BLaER1 treated with 17β-estradiol and CSF1 and Interleukin-3, amounts not matched to agents 10 nM and 100 nM (cell line): ENCODE results near the gene GNRHR.
A peak's percentile ranks its signal among the peaks of the same experiment; 100 is the strongest.

Experiments
- H3K27ac ChIP-seq, 11 experiments: shearing (Covaris generic); formaldehyde crosslinking; 2 replicates each; pipeline ENCODE4 v1.8.1; 2022
- H3K27me3 ChIP-seq, 11 experiments: shearing (Covaris generic); formaldehyde crosslinking; 2 replicates each; pipeline ENCODE4 v1.8.1; 2022
- H3K36me3 ChIP-seq, 11 experiments: shearing (Covaris generic); formaldehyde crosslinking; 2 replicates each; pipeline ENCODE4 v1.8.1; 2022
- H3K4me1 ChIP-seq, 10 experiments: shearing (Covaris generic); formaldehyde crosslinking; 2 replicates each; pipeline ENCODE4 v1.8.1; 2022
- H3K4me2 ChIP-seq, 11 experiments: shearing (Covaris generic); formaldehyde crosslinking; 2 replicates each; pipeline ENCODE4 v1.8.1; 2022
- H3K4me3 ChIP-seq, 10 experiments: shearing (Covaris generic); formaldehyde crosslinking; 2 replicates each; pipeline ENCODE4 v1.8.1; 2022
- H3K9ac ChIP-seq, 11 experiments: shearing (Covaris generic); formaldehyde crosslinking; 2 replicates each; pipeline ENCODE4 v1.8.1; 2022
- H3K9me3 ChIP-seq, 11 experiments: shearing (Covaris generic); formaldehyde crosslinking; replicated peaks in 1 of 11; 2 replicates each; pipeline ENCODE4 v1.8.1; 2022
- H4K20me1 ChIP-seq, 11 experiments: shearing (Covaris generic); formaldehyde crosslinking; 2 replicates each; pipeline ENCODE4 v1.8.1; 2022
- Cebpa-rat ChIP-seq, 11 experiments: shearing (Covaris generic); IDR thresholded peaks; 2 replicates each; pipeline ENCODE4 v1.8.1; 2022

GNRHR gene

GRCh38 chr4:67700738-67701516 is 53.3 kb downstream of the GNRHR start, which contains the start of gene UBA6:
Gene UBA6, minus strand, starts transcription at chr4:67701155. Its CDS starts 36 bp downstream, at chr4:67701119.
- H4K20me1 ChIP-seq = peaks cover 0 to 29% (median 8%) of the 10 kb centered on the region in 11 experiments; a peak in 12 of 22 replicates
- peaks cover 0 to 18% (median 9%) of the 10 kb centered on the region in 11 experiments; a peak in 17 of 22 replicates for H3K9me3 ChIP-seq
- H3K27ac ChIP-seq = peak within 1 kb of the TSS; percentile 79 to 97 (median 87)
- no peak for TF ChIP-seq Cebpa-rat (IDR thresholded peaks at IDR 0.05)
- H3K4me2 ChIP-seq = peak within 1 kb of the TSS; percentile 77 to 96 (median 87)
- H3K4me1 ChIP-seq = peaks cover 12 to 77% (median 35%) of the 10 kb centered on the region in 10 experiments
- peaks cover 6 to 35% (median 24%) of the 10 kb centered on the region in 11 experiments; a peak in 16 of 22 replicates for H3K36me3 ChIP-seq
- peak within 1 kb of the TSS; percentile 85 to 98 (median 89) for H3K9ac ChIP-seq
- peak within 1 kb of the TSS; percentile 73 to 99 (median 89) for H3K4me3 ChIP-seq
- no peaks in the 10 kb centered on the region for H3K27me3 ChIP-seq

- Histone ChIP-seq H4K20me1 (peaks cover 0 to 30% (median 8%) of the 10 kb centered on the region in 11 experiments; a peak in 12 of 22 replicates), H3K4me3 (peak overlapping the region; percentile 73 to 99 (median 89)), H3K4me2 (peak overlapping the region; percentile 75 to 96 (median 87)), H3K4me1 (peaks cover 12 to 71% (median 35%) of the 10 kb centered on the region in 10 experiments), H3K9me3 (peaks cover 0 to 11% (median 2%) of the 10 kb centered on the region in 11 experiments; a peak in 5 of 22 replicates), H3K9ac (peak overlapping the region; percentile 85 to 98 (median 89)), H3K27ac (peak overlapping the region; percentile 79 to 97 (median 87)), H3K36me3 (peaks cover 7 to 42% (median 27%) of the 10 kb centered on the region in 11 experiments; a peak in 17 of 22 replicates), H3K27me3 (no peaks in the 10 kb centered on the region)
- no peak for TF ChIP-seq Cebpa-rat (IDR thresholded peaks at IDR 0.05)
Measured at GRCh38 chr4:67700116-67700737, 54.0 kb downstream of the GNRHR start.

GRCh38 chr4:67699603-67700002 is 54.6 kb downstream of the GNRHR start:
- Histone ChIP-seq H3K4me1 (peaks cover 12 to 65% (median 35%) of the 10 kb centered on the region in 10 experiments), H3K4me3 (peak overlapping the region; percentile 73 to 99 (median 89)), H3K9ac (peak overlapping the region; percentile 85 to 98 (median 89); a peak in 19 of 22 replicates)

GRCh38 chr4:67697860-67698687 is 56.1 kb downstream of the GNRHR start:
- Histone ChIP-seq H3K27me3 (no peaks in the 10 kb centered on the region), H3K9me3 (peaks cover 0 to 8% (median under 1%) of the 10 kb centered on the region in 11 experiments; a peak in 4 of 22 replicates), H3K27ac (no peak overlapping the region), H3K36me3 (peaks cover 22 to 52% (median 45%) of the 10 kb centered on the region in 11 experiments; a peak in 21 of 22 replicates), H4K20me1 (peaks cover 0 to 38% (median 8%) of the 10 kb centered on the region in 11 experiments; a peak in 12 of 22 replicates), H3K4me2 (peak overlapping the region in 10 of 11 experiments; percentile 6 to 96 (median 86); a peak in 11 of 22 replicates), H3K4me1 (peaks cover 12 to 50% (median 35%) of the 10 kb centered on the region in 10 experiments), H3K4me3 (peak overlapping the region in 3 of 10 experiments; percentile 76 to 95 (median 94); a peak in 3 of 20 replicates), H3K9ac (peak overlapping the region in 2 of 11 experiments; percentile 34 to 97; a peak in 2 of 22 replicates)
- 0 out of 22 replicates have a peak, but pooled peaks of 1 of the 11 experiments have one; percentile 22 for TF ChIP-seq Cebpa-rat (IDR thresholded peaks at IDR 0.05)

More at GRCh38 chr4:67699603-67700002, 54.6 kb downstream of the GNRHR start:
- H3K9me3 ChIP-seq = peaks cover 0 to 8% (median 0%) of the 10 kb centered on the region in 11 experiments; a peak in 2 of 22 replicates
- H3K27me3 ChIP-seq = no peaks in the 10 kb centered on the region
- peak overlapping the region; percentile 75 to 96 (median 87) for H3K4me2 ChIP-seq
- peak overlapping the region in 10 of 11 experiments; percentile 79 to 97 (median 89); a peak in 15 of 22 replicates for H3K27ac ChIP-seq
- no peak for TF ChIP-seq Cebpa-rat (IDR thresholded peaks at IDR 0.05)
- H3K36me3 ChIP-seq = peaks cover 13 to 48% (median 32%) of the 10 kb centered on the region in 11 experiments; a peak in 19 of 22 replicates
- peaks cover 0 to 37% (median 8%) of the 10 kb centered on the region in 11 experiments; a peak in 12 of 22 replicates for H4K20me1 ChIP-seq

GRCh38 chr4:67696061-67696460 is 58.1 kb downstream of the GNRHR start:
- no peak overlapping the region for H3K27ac ChIP-seq
- peaks cover 41 to 72% (median 65%) of the 10 kb centered on the region in 11 experiments for H3K36me3 ChIP-seq
- peaks cover 0 to 53% (median 16%) of the 10 kb centered on the region in 11 experiments; a peak in 12 of 22 replicates for H4K20me1 ChIP-seq
- H3K4me2 ChIP-seq = no peak overlapping the region
- H3K9ac ChIP-seq = no peak overlapping the region
- no peak for TF ChIP-seq Cebpa-rat (IDR thresholded peaks at IDR 0.05)
- H3K4me1 ChIP-seq = peaks cover 7 to 48% (median 23%) of the 10 kb centered on the region in 10 experiments
- no peak overlapping the region for H3K4me3 ChIP-seq
- H3K9me3 ChIP-seq = peaks cover 0 to 26% (median 16%) of the 10 kb centered on the region in 11 experiments; a peak in 19 of 22 replicates
- H3K27me3 ChIP-seq = no peaks in the 10 kb centered on the region

GRCh38 chr4:67694662-67695061 is 59.5 kb downstream of the GNRHR start:
- no peak overlapping the region for H3K4me2 ChIP-seq
- no peak overlapping the region for H3K4me3 ChIP-seq
- H4K20me1 ChIP-seq = peaks cover 0 to 67% (median 25%) of the 10 kb centered on the region in 11 experiments; a peak in 12 of 22 replicates
- H3K9ac ChIP-seq = no peak overlapping the region
- TF ChIP-seq Cebpa-rat (IDR thresholded peaks at IDR 0.05) = no peak
- peaks cover 3 to 57% (median 17%) of the 10 kb centered on the region in 10 experiments for H3K4me1 ChIP-seq
- H3K36me3 ChIP-seq = peaks cover 54 to 86% (median 79%) of the 10 kb centered on the region in 11 experiments
- peaks cover 0 to 26% (median 16%) of the 10 kb centered on the region in 11 experiments; a peak in 19 of 22 replicates for H3K9me3 ChIP-seq
- no peak overlapping the region for H3K27ac ChIP-seq
- no peaks in the 10 kb centered on the region for H3K27me3 ChIP-seq

- TF ChIP-seq Cebpa-rat (IDR thresholded peaks at IDR 0.05) = no peak
- H3K27me3 ChIP-seq = no peaks in the 10 kb centered on the region
- peaks cover 0 to 32% (median 0%) of the 10 kb centered on the region in 10 experiments; a peak in 4 of 20 replicates for H3K4me1 ChIP-seq
- H4K20me1 ChIP-seq = peaks cover 0 to 69% (median 3%) of the 10 kb centered on the region in 11 experiments; a peak in 6 of 22 replicates
- H3K9me3 ChIP-seq = peaks cover 0 to 26% (median 16%) of the 10 kb centered on the region in 11 experiments; a peak in 19 of 22 replicates
- H3K4me2 ChIP-seq = no peak overlapping the region; a peak in 1 of 22 replicates
- peaks cover 63 to 95% (median 79%) of the 10 kb centered on the region in 11 experiments for H3K36me3 ChIP-seq
- H3K27ac ChIP-seq = no peak overlapping the region
- no peak overlapping the region for H3K4me3 ChIP-seq
- no peak overlapping the region for H3K9ac ChIP-seq
Measured at GRCh38 chr4:67691328-67691727, 62.9 kb downstream of the GNRHR start.
